NCI-H2029 treated with DMSO at 0.1 percent for 48 hours (cell line): ENCODE results near the gene PARP14.
"Not testable (repeated sequence)": the region's sequence is repeated elsewhere in the genome, so short reads cannot be mapped to it uniquely, and the experiment has no call there.

Experiments used
- DNase-seq: peaks from one replicate; lab custom pipeline; 2025; lab: John Stamatoyannopoulos, UW

PARP14 gene

GRCh38 chr3:122719273-122719921 lies 38.8 kb downstream of the PARP14 start:
- DNase-seq: no peak

- no peak for DNase-seq
Measured at GRCh38 chr3:122725106-122725505, 44.5 kb downstream of the PARP14 start.

- DNase-seq: no peak
Measured at GRCh38 chr3:122727294-122727693, 46.7 kb downstream of the PARP14 start.

GRCh38 chr3:122727766-122728165 lies 47.1 kb downstream of the PARP14 start:
- no peak for DNase-seq

GRCh38 chr3:122728186-122728585 lies 47.5 kb downstream of the PARP14 start:
- DNase-seq: no peak

GRCh38 chr3:122728756-122729514 lies 48.3 kb downstream of the PARP14 start:
- DNase-seq: no peak

- DNase-seq: no peak
Measured at GRCh38 chr3:122730240-122730639, 49.6 kb downstream of the PARP14 start.

GRCh38 chr3:122732682-122733525 lies 52.3 kb downstream of the PARP14 start:
- DNase-seq: not testable (repeated sequence)

- no peak for DNase-seq
Measured at GRCh38 chr3:122739172-122739571, 58.5 kb downstream of the PARP14 start.

GRCh38 chr3:122742234-122742633 lies 61.6 kb downstream of the PARP14 start:
- DNase-seq: no peak

GRCh38 chr3:122743581-122744120 lies 63.0 kb downstream of the PARP14 start:
- no peak for DNase-seq

GRCh38 chr3:122745369-122746021 lies 64.9 kb downstream of the PARP14 start:
- DNase-seq: no peak

GRCh38 chr3:122747295-122747694 lies 66.7 kb downstream of the PARP14 start:
- DNase-seq: not testable (repeated sequence)

GRCh38 chr3:122748347-122748746 lies 67.7 kb downstream of the PARP14 start:
- DNase-seq: no peak

- DNase-seq: no peak
Measured at GRCh38 chr3:122754929-122755328, 74.3 kb downstream of the PARP14 start.

GRCh38 chr3:122755491-122755890 lies 74.9 kb downstream of the PARP14 start:
- DNase-seq: no peak

GRCh38 chr3:122758877-122759560 lies 78.4 kb downstream of the PARP14 start:
- no peak for DNase-seq

- no peak for DNase-seq
Measured at GRCh38 chr3:122760453-122761271, 80.0 kb downstream of the PARP14 start.

- DNase-seq: no peak
Measured at GRCh38 chr3:122766430-122766829, 85.8 kb downstream of the PARP14 start.
